ENCODE measurements around the gene CT45A1. TPM values are rescaled to one million over a fixed set of nuclear protein-coding genes. Genes with fewer than 3 reads are reported as not detected.

Gene CT45A1, protein sequence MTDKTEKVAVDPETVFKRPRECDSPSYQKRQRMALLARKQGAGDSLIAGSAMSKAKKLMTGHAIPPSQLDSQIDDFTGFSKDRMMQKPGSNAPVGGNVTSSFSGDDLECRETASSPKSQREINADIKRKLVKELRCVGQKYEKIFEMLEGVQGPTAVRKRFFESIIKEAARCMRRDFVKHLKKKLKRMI
- total RNA-seq: not detected in 2 replicates

DNA sequence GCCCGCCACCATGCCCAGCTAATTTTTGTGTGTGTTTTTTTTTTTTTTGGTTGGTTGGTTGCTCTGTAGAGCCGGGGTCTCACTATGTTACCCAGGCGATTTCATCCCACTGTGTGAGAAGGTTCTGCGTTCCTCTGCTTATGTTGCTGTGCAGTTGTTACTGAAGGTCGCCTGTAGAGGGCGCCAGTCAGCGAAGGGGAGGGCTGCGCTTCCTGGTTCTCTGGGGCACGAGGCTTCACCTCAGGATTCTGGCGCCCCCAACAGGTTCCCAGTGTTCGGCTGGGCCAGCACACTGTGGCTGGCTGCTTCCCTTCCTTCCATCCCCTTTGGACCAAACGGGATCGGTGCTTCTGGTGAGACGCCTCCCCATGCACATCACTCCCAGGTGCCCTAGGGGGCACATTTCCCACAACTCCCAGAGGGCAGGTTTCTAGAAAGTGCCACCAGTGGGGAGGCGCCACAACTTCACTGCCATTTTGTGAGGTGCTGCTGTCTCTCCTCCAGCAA lies at the start of gene CT45A1:
Gene CT45A1 (plus strand): TSS at position 457 of the 507 bp plus-strand sequence. CDS start 5,302 bp downstream, outside the sequence.

DNA sequence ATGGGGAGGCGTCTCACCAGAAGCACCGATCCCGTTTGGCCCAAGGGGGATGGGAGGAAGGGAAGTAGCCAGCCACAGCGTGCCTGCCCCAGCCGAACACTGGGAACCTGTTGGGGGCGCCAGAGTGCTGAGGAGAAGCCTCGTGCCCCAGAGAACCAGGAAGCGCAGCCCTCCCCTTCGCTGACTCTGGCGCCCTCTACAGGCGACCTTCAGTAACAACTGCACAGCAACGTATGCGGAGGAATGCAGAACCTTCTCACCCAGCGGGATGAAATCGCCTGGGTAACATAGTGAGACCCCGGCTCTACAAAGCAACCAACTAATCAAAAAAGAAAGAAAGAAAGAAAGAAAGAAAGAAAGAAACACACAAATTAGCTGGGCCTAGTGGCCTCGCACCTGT lies 54.7 kb downstream of the CT45A1 start, which contains the start of gene CT45A3:
Gene CT45A3 (minus strand): TSS at position 101 of the 400 bp plus-strand sequence. CDS start 3,747 bp downstream, outside the sequence.

Other genes with a start within 250 kb of the CT45A1 start
- 0.33 and 0.52 TPM in 2 replicates for gene INTS6L, start 193.0 kb upstream of the CT45A1 start, total RNA-seq
- not detected in 2 replicates for gene CT45A3, start 54.6 kb downstream of the CT45A1 start, total RNA-seq
- gene CT45A5, start 71.9 kb downstream of the CT45A1 start, total RNA-seq: not detected in 2 replicates
- gene CT45A6, start 89.1 kb downstream of the CT45A1 start, total RNA-seq: not detected in 2 replicates
- gene CT45A2, start 106.4 kb downstream of the CT45A1 start, total RNA-seq: not detected in 2 replicates
- gene CT45A7, start 123.6 kb downstream of the CT45A1 start, total RNA-seq: not detected in 2 replicates
- not detected in 2 replicates for gene CT45A8, start 140.9 kb downstream of the CT45A1 start, total RNA-seq
- not detected in 2 replicates for gene CT45A9, start 158.2 kb downstream of the CT45A1 start, total RNA-seq
- not detected in 2 replicates for gene CT45A10, start 179.8 kb downstream of the CT45A1 start, total RNA-seq
- gene SAGE1, start 180.1 kb downstream of the CT45A1 start, total RNA-seq: not detected in 2 replicates